AG09319 (cell line): ENCODE results near the gene MUC7.

Experiments used
- DNase-seq: peaks from one replicate; pipeline ENCODE4 v3.0.0-alpha.2; 2010; ENCODE audit warnings: low read depth; ENCODE audit errors: extremely low read depth
- TF ChIP-seq, protein P1 (sequence below): IDR thresholded peaks from 2 replicates; pipeline ENCODE4 v1.5.1; 2011; ENCODE audit warnings: low read depth, mild to moderate bottlenecking, inconsistent platforms, low read length, moderate library complexity

Gene MUC7

GRCh38 chr4:70471897-70472296 is at the start of gene MUC7:
Gene MUC7 (plus strand): TSS chr4:70472197. CDS start chr4:70474022, 1,825 bp downstream.
- TF ChIP-seq, protein P1, sequence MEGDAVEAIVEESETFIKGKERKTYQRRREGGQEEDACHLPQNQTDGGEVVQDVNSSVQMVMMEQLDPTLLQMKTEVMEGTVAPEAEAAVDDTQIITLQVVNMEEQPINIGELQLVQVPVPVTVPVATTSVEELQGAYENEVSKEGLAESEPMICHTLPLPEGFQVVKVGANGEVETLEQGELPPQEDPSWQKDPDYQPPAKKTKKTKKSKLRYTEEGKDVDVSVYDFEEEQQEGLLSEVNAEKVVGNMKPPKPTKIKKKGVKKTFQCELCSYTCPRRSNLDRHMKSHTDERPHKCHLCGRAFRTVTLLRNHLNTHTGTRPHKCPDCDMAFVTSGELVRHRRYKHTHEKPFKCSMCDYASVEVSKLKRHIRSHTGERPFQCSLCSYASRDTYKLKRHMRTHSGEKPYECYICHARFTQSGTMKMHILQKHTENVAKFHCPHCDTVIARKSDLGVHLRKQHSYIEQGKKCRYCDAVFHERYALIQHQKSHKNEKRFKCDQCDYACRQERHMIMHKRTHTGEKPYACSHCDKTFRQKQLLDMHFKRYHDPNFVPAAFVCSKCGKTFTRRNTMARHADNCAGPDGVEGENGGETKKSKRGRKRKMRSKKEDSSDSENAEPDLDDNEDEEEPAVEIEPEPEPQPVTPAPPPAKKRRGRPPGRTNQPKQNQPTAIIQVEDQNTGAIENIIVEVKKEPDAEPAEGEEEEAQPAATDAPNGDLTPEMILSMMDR, result no peak
- DNase-seq, result no peak

DNA sequence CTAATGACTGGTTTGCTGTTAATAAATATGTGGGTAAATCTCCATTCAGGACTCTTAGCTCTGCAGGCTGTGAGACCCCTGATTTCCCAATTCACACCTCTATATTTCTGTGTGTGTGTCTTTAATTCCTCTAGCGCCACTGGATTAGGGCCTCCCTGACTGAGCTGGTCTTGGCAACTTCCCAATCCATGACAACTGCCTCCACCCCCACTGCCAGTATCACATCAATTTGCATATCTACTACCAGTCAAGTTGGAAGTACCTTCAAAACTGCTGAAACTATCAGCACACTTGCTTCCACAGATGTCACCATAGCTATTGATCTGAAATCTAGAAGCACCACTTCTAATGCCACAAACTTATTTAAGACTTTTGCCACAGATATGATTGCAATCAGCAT is 46.7 kb upstream of the MUC7 start:
- TF ChIP-seq, protein P1, result no peak
- no peak for DNase-seq

DNA sequence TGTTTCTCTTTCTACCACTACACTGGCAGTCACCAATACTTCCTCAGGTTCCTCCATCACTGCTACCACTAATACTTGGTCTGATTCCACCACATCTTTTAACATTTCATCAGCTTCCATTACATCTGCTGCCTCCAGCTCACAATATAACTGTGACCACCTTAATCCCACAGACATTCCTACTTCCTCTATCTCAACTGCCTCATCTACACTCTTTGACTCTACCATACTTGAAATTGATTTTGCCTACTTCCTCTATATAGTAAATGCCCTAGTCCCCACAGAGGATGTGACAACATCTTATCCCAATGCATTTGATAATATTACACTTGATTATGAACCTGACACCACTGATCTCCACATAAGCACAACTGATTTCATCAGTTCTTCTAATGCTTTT is 45.2 kb upstream of the MUC7 start:
- TF ChIP-seq, protein P1, result no peak

GRCh38 chr4:70437197-70437596 is 34.8 kb upstream of the MUC7 start:
- no peak for DNase-seq

More for the DNA sequence above, 45.2 kb upstream of the MUC7 start:
- no peak for DNase-seq

GRCh38 chr4:70442474-70442873 is 29.5 kb upstream of the MUC7 start:
- TF ChIP-seq, protein P1, result no peak
- DNase-seq, result no peak

More at GRCh38 chr4:70437197-70437596, 34.8 kb upstream of the MUC7 start:
- TF ChIP-seq, protein P1, result no peak

DNA sequence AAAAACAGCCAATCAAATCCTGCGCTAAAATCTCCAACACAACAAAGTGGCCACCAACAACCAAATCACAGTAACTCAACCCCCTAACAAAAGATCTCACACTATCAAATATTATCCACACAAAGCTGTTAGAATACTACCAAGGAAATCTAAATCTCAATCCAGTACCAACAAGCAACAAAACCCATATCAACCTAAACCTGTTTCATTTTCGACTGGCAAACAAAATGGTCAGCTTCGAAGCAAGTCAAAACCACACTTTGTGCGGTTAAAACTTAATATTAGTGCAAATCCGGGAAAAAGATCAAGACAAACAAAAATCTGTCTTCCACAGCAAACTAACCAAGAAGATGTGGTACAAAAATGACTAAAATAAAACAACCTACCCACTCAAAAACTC is 28.7 kb upstream of the MUC7 start:
- DNase-seq, result no peak
- TF ChIP-seq, protein P1, result no peak

DNA sequence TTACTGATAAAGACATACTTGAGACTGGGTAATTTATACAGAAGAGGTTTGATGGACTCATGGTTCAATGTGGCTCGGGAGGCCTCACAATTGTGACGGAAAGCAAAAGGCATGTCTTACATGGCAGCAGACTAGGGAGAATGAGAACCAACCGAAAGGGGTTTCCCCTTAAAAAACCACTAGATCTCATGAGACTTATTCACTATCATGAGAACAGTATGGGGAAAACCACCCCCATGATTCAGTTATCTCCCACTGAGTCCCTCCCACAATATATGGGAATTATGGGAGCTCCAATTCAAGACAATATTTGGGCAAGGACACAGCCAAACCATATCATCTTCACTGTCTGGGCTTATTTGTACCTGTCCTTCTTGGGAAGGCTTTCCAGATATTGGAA is 22.8 kb upstream of the MUC7 start:
- TF ChIP-seq, protein P1, result no peak
- DNase-seq, result no peak
